Measurements from ENCODE around the gene RSL1D1. TPM values are rescaled to one million over a fixed set of nuclear protein-coding genes. Genes with fewer than 3 reads are reported as not detected.
A peak's percentile ranks its signal among the peaks of the same experiment; 100 is the strongest.

Gene RSL1D1
- total RNA-seq, 1 donor from 2014 or later = 141 TPM

GRCh38 chr16:11799017-11799381, 52.3 kb downstream of the RSL1D1 start:
- no peak for DNase-seq (ENCODE audit: low read depth)
- no peak for TF ChIP-seq CTCF (conservative IDR thresholded peaks at IDR 0.05; ENCODE audit: low read depth, low read length)
- H3K4me3 ChIP-seq (ENCODE audit: low read depth, low read length) = no peak overlapping the region

GRCh38 chr16:11797957-11798299, 53.4 kb downstream of the RSL1D1 start:
- DNase-seq (ENCODE audit: low read depth) = no peak

GRCh38 chr16:11797166-11797956, 54.0 kb downstream of the RSL1D1 start, which contains the start of gene ZC3H7A:
Gene ZC3H7A, minus strand, starts transcription at chr16:11797258. Its CDS starts 14,904 bp downstream, at chr16:11782354.
- peak; percentile 29 for TF ChIP-seq CTCF (conservative IDR thresholded peaks at IDR 0.05; ENCODE audit: low read depth, low read length)

More at GRCh38 chr16:11797957-11798299, 53.4 kb downstream of the RSL1D1 start:
- peak overlapping the region; percentile 73 for H3K4me3 ChIP-seq (ENCODE audit: low read depth, low read length)
- no peak for TF ChIP-seq CTCF (conservative IDR thresholded peaks at IDR 0.05; ENCODE audit: low read depth, low read length)

GRCh38 chr16:11796227-11797165, 54.8 kb downstream of the RSL1D1 start:
- H3K4me3 ChIP-seq (ENCODE audit: low read depth, low read length) = peak overlapping the region; percentile 98
- DNase-seq (ENCODE audit: low read depth) = no peak
- TF ChIP-seq CTCF (conservative IDR thresholded peaks at IDR 0.05; ENCODE audit: low read depth, low read length) = no peak

More at GRCh38 chr16:11797166-11797956, 54.0 kb downstream of the RSL1D1 start, which contains the start of gene ZC3H7A:
- peak within 1 kb of the TSS; percentile 98 for H3K4me3 ChIP-seq (ENCODE audit: low read depth, low read length)
- peak; percentile 70 for DNase-seq (ENCODE audit: low read depth)

- H3K4me3 ChIP-seq (ENCODE audit: low read depth, low read length) = peak overlapping the region; percentile 98
- DNase-seq (ENCODE audit: low read depth) = no peak
- no peak for TF ChIP-seq CTCF (conservative IDR thresholded peaks at IDR 0.05; ENCODE audit: low read depth, low read length)
Measured at GRCh38 chr16:11795887-11796226, 55.5 kb downstream of the RSL1D1 start.

- H3K4me3 ChIP-seq (ENCODE audit: low read depth, low read length) = peak overlapping the region; percentile 98
- TF ChIP-seq CTCF (conservative IDR thresholded peaks at IDR 0.05; ENCODE audit: low read depth, low read length) = no peak
- no peak for DNase-seq (ENCODE audit: low read depth)
Measured at GRCh38 chr16:11794996-11795886, 56.1 kb downstream of the RSL1D1 start.
